HG02798 (cell line): Measurements from ENCODE around the gene HS6ST1.

Experiments
- ATAC-seq: cut with Tn5 transposase; IDR thresholded peaks from one replicate; pipeline ENCODE4 v1.9.1; 2021; ENCODE audit warnings: mild to moderate bottlenecking; ENCODE audit not compliant: unreplicated experiment, poor library complexity

HS6ST1 gene

GRCh38 chr2:128311755-128312341, 6.8 kb downstream of the HS6ST1 start:
- no peak for ATAC-seq

- ATAC-seq: no peak
Measured at GRCh38 chr2:128311216-128311754, 7.4 kb downstream of the HS6ST1 start.

- ATAC-seq: no peak
Measured at GRCh38 chr2:128310761-128311160, 7.9 kb downstream of the HS6ST1 start.

- ATAC-seq: no peak
Measured at GRCh38 chr2:128310094-128310716, 8.5 kb downstream of the HS6ST1 start.

- no peak for ATAC-seq
Measured at GRCh38 chr2:128309280-128310093, 9.2 kb downstream of the HS6ST1 start.

GRCh38 chr2:128308889-128309279, 9.8 kb downstream of the HS6ST1 start:
- no peak for ATAC-seq

GRCh38 chr2:128308284-128308731, 10.4 kb downstream of the HS6ST1 start:
- no peak for ATAC-seq

- no peak for ATAC-seq
Measured at GRCh38 chr2:128307595-128307994, 11.1 kb downstream of the HS6ST1 start.

- ATAC-seq: no peak
Measured at GRCh38 chr2:128306931-128307460, 11.7 kb downstream of the HS6ST1 start.

- no peak for ATAC-seq
Measured at GRCh38 chr2:128306081-128306930, 12.4 kb downstream of the HS6ST1 start.

GRCh38 chr2:128305555-128306080, 13.1 kb downstream of the HS6ST1 start:
- ATAC-seq: peak; percentile 65

GRCh38 chr2:128304715-128305554, 13.7 kb downstream of the HS6ST1 start:
- ATAC-seq: no peak

GRCh38 chr2:128304330-128304714, 14.3 kb downstream of the HS6ST1 start:
- no peak for ATAC-seq

GRCh38 chr2:128303911-128304310, 14.8 kb downstream of the HS6ST1 start:
- no peak for ATAC-seq

GRCh38 chr2:128303095-128303791, 15.4 kb downstream of the HS6ST1 start:
- ATAC-seq: no peak

GRCh38 chr2:128302744-128303067, 16.0 kb downstream of the HS6ST1 start:
- ATAC-seq: no peak

- no peak for ATAC-seq
Measured at GRCh38 chr2:128302011-128302743, 16.5 kb downstream of the HS6ST1 start.

- no peak for ATAC-seq
Measured at GRCh38 chr2:128301501-128301966, 17.1 kb downstream of the HS6ST1 start.
